Measurements from ENCODE around the gene YPEL5.

- TF ChIP-seq, protein P1, sequence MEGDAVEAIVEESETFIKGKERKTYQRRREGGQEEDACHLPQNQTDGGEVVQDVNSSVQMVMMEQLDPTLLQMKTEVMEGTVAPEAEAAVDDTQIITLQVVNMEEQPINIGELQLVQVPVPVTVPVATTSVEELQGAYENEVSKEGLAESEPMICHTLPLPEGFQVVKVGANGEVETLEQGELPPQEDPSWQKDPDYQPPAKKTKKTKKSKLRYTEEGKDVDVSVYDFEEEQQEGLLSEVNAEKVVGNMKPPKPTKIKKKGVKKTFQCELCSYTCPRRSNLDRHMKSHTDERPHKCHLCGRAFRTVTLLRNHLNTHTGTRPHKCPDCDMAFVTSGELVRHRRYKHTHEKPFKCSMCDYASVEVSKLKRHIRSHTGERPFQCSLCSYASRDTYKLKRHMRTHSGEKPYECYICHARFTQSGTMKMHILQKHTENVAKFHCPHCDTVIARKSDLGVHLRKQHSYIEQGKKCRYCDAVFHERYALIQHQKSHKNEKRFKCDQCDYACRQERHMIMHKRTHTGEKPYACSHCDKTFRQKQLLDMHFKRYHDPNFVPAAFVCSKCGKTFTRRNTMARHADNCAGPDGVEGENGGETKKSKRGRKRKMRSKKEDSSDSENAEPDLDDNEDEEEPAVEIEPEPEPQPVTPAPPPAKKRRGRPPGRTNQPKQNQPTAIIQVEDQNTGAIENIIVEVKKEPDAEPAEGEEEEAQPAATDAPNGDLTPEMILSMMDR (conservative IDR thresholded peaks at IDR 0.05; ENCODE audit: low read depth, low read length): no peak
- no peak for TF ChIP-seq EZH2 (IDR thresholded peaks at IDR 0.05; ENCODE audit: low read length, unreplicated experiment)
These were observed 45.0 kb downstream of the YPEL5 start for GRCh38 chr2:30191819-30192271.

Measured in PC-3 (cell line).